ELR (cell line): ENCODE results near the gene TAGLN.

Experiments used
- DNase-seq: peaks from one replicate; pipeline ENCODE4 v3.0.0-alpha.2; 2015; ENCODE audit warnings: low read depth

TAGLN gene

GRCh38 chr11:117230999-117231841, 32.0 kb downstream of the TAGLN start:
- DNase-seq, result peak; percentile 20

- DNase-seq, result no peak
Observed at GRCh38 chr11:117231842-117232091, 32.6 kb downstream of the TAGLN start, which contains the start of gene PCSK7. TSS of gene PCSK7 (minus strand) at chr11:117232073. CDS start at chr11:117229844, 2,229 bp downstream.

GRCh38 chr11:117232092-117232878, 33.1 kb downstream of the TAGLN start, which contains the start of gene RNF214:
TSS of gene RNF214 (plus strand) at chr11:117232671. CDS start at chr11:117234273, 1,602 bp downstream.
- DNase-seq, result peak; percentile 79

- peak; percentile 19 for DNase-seq
Observed at GRCh38 chr11:117232911-117233409, 33.8 kb downstream of the TAGLN start.

GRCh38 chr11:117238221-117238620, 39.1 kb downstream of the TAGLN start:
- no peak for DNase-seq

GRCh38 chr11:117239295-117239694, 40.1 kb downstream of the TAGLN start:
- peak; percentile 98 for DNase-seq

GRCh38 chr11:117248341-117248740, 49.2 kb downstream of the TAGLN start:
- no peak for DNase-seq

GRCh38 chr11:117249571-117249970, 50.4 kb downstream of the TAGLN start:
- DNase-seq, result no peak

- DNase-seq, result no peak
Observed at GRCh38 chr11:117251506-117251905, 52.3 kb downstream of the TAGLN start.

GRCh38 chr11:117255966-117256365, 56.8 kb downstream of the TAGLN start:
- no peak for DNase-seq

GRCh38 chr11:117256573-117256972, 57.4 kb downstream of the TAGLN start:
- peak; percentile 74 for DNase-seq
